A549 (cell line): ENCODE data around the gene TECR. TPM values are rescaled to one million over a fixed set of nuclear protein-coding genes. Genes with fewer than 3 reads are reported as not detected.

Source experiments
- ATAC-seq, 2 experiments: fragments of 200-7000 bp in 1 of 2; fragments of >200 bp in 1 of 2; cut with Nextera tagmentation in 1 of 2; cut with Tn5 transposase in 1 of 2; 3 replicates each; pipeline versions ENCODE4 v1.8.0 to v1.9.1; 2018 to 2020; ENCODE audit warnings: mild to moderate bottlenecking in 1 of 2, moderate library complexity in 1 of 2
- CTCF ChIA-PET: fragments of 300-600 bp; sonication (Branson Sonifier 250); formaldehyde crosslinking; extraction: SDS; loops from one replicate; lab custom pipeline; 2021; ENCODE audit warnings: antibody characterized with exemption, inconsistent platforms; lab: Yijun Ruan, JAX
- POLR2A ChIA-PET: fragments of 350-600 bp; formaldehyde crosslinking; extraction: SDS; loops from one replicate; lab custom pipeline; 2021; ENCODE audit warnings: antibody characterized with exemption, inconsistent platforms; lab: Yijun Ruan, JAX
- DNase-seq, 2 experiments: peaks; one replicate each; pipeline versions ENCODE4 v3.0.0 to v3.0.0-alpha.2; 2011 to 2016; ENCODE audit warnings: low read depth in 1 of 2, low spot score in 1 of 2
- FAIRE-seq: peaks from 2 replicates; lab custom pipeline; 2011; peaks lifted over from hg19 to GRCh38; lab: Jason Lieb, UNC
- H3K27ac ChIP-seq, 2 experiments: fragments of >200 bp; sonication (Bioruptor Twin); formaldehyde crosslinking; 3 replicates each; pipeline ENCODE4 v1.5.1; 2016 to 2017
- H3K4me1 ChIP-seq: fragments of >200 bp; sonication (Bioruptor Twin); formaldehyde crosslinking; 3 replicates; pipeline ENCODE4 v1.6.1; 2016
- H3K4me2 ChIP-seq: fragments of >200 bp; sonication (Bioruptor Twin); formaldehyde crosslinking; 3 replicates; pipeline ENCODE4 v1.6.1; 2016
- H3K4me3 ChIP-seq: fragments of >200 bp; sonication (Bioruptor Twin); formaldehyde crosslinking; 3 replicates; pipeline ENCODE4 v1.5.1; 2016
- H3K9me3 ChIP-seq: fragments of >200 bp; sonication (Bioruptor Twin); formaldehyde crosslinking; 3 replicates; pipeline ENCODE4 v1.6.1; 2016
- BHLHE40 ChIP-seq: IDR thresholded peaks from 2 replicates; pipeline ENCODE4 v1.6.1; 2012; ENCODE audit warnings: low read depth, low read length, inconsistent platforms
- CBX8 ChIP-seq: fragments of 200-600 bp; sonication (generic); IDR thresholded peaks from 2 replicates; pipeline ENCODE4 v1.6.1; 2016
- E2F6 ChIP-seq: IDR thresholded peaks from 2 replicates; pipeline ENCODE4 v1.6.1; 2012; ENCODE audit warnings: low read depth, borderline replicate concordance
- EHF ChIP-seq: fragments of 250-450 bp; sonication (Bioruptor Pico); IDR thresholded peaks from 2 replicates; pipeline ENCODE4 v1.5.0; 2020; ENCODE audit warnings: mild to moderate bottlenecking
- ELK1 ChIP-seq: fragments of 150-350 bp; IDR thresholded peaks from 2 replicates; pipeline ENCODE4 v1.6.1; 2014; ENCODE audit warnings: low read depth, mild to moderate bottlenecking, low read length
- HEYL ChIP-seq: fragments of 250-450 bp; sonication (Bioruptor Pico); IDR thresholded peaks from 2 replicates; pipeline ENCODE4 v1.8.0; 2021; ENCODE audit warnings: mild to moderate bottlenecking, moderate library complexity
- HOXA7 ChIP-seq: fragments of 250-450 bp; sonication (Bioruptor Pico); IDR thresholded peaks from 2 replicates; pipeline ENCODE4 v1.5.0; 2020; ENCODE audit warnings: mild to moderate bottlenecking, moderate library complexity
- HOXB13 ChIP-seq: fragments of 250-450 bp; sonication (Bioruptor Pico); IDR thresholded peaks from 2 replicates; pipeline ENCODE4 v1.5.0; 2020; ENCODE audit warnings: low read depth, mild to moderate bottlenecking, moderate library complexity
- JUNB ChIP-seq: fragments of >200 bp; sonication (Bioruptor Twin); formaldehyde crosslinking; IDR thresholded peaks from 2 replicates; pipeline ENCODE4 v1.6.1; 2016
- KDM1A ChIP-seq: fragments of 200-600 bp; sonication (generic); IDR thresholded peaks from 2 replicates; pipeline ENCODE4 v1.6.1; 2016; ENCODE audit warnings: low read depth, mild to moderate bottlenecking
- NFE2L2 ChIP-seq: fragments of 150-350 bp; conservative IDR thresholded peaks from 2 replicates; pipeline ENCODE4 v1.6.1; 2014; ENCODE audit warnings: low read length
- NPAS2 ChIP-seq: fragments of 250-450 bp; sonication (Bioruptor Pico); IDR thresholded peaks from 2 replicates; pipeline ENCODE4 v1.8.0; 2022; ENCODE audit warnings: mild to moderate bottlenecking, moderate library complexity, borderline replicate concordance
- POLR2A ChIP-seq: IDR thresholded peaks from 2 replicates; pipeline ENCODE4 v1.6.1; 2012; ENCODE audit warnings: mild to moderate bottlenecking, low read length
- POLR2AphosphoS2 ChIP-seq: conservative IDR thresholded peaks from 2 replicates; pipeline ENCODE4 v1.6.1; 2012; ENCODE audit warnings: low read length, improper control_type of control experiment, inconsistent platforms
- RARB ChIP-seq: fragments of 250-450 bp; sonication (Bioruptor Pico); IDR thresholded peaks from 2 replicates; pipeline ENCODE4 v1.8.0; 2021; ENCODE audit warnings: mild to moderate bottlenecking, moderate library complexity
- RFX5 ChIP-seq: fragments of 450-650 bp; IDR thresholded peaks from 2 replicates; pipeline ENCODE4 v1.7.1; 2014; ENCODE audit warnings: antibody characterized with exemption, mild to moderate bottlenecking, moderate library complexity
- TFCP2L1 ChIP-seq: fragments of 250-450 bp; sonication (Bioruptor Pico); IDR thresholded peaks from 2 replicates; pipeline ENCODE4 v1.5.0; 2021; ENCODE audit warnings: mild to moderate bottlenecking
- ZC3H11A ChIP-seq: fragments of 450-650 bp; IDR thresholded peaks from 2 replicates; pipeline ENCODE4 v1.6.1; 2014; ENCODE audit warnings: antibody characterized with exemption, mild to moderate bottlenecking
- ZNF302 ChIP-seq: fragments of 250-450 bp; sonication (Bioruptor Pico); IDR thresholded peaks from 2 replicates; pipeline ENCODE4 v1.9.0; 2021; ENCODE audit warnings: inconsistent platforms, mild to moderate bottlenecking, moderate library complexity
- WGBS: methylation state at CpG from one replicate; pipeline ENCODE4 v1.1.6; 2017; ENCODE audit errors: missing lambda C conversion rate; 5-methylcytosine and 5-hydroxymethylcytosine counted together
- polyA plus RNA-seq, 4 experiments: library from polyadenylated mRNA; depleted of rRNA in 3 of 4; stranded (reverse); fragments of >200 nt; fragmentation: RNase III in 1 of 4; extraction: RNeasy Plus Mini Kit Qiagen cat#74134 plus additional on column Dnase treatment in 1 of 4; gene quantifications; 2 replicates in 3 of 4; 3 replicates in 1 of 4; pipeline ENCODE4 v1.2.3, GENCODE V29; 2011 to 2017
- TF ChIP-seq, protein P1 (sequence below): fragments of 250-450 bp; sonication (Bioruptor Pico); IDR thresholded peaks from 2 replicates; pipeline ENCODE4 v1.5.0; 2020; ENCODE audit warnings: low read depth, mild to moderate bottlenecking, moderate library complexity

TECR gene
- polyA plus RNA-seq, 2 of the 4 experiments (the other 2 are of a cell fraction) = 87.7 to 139 TPM

GRCh38 chr19:14560776-14561108 lies 31.3 kb downstream of the TECR start:
- CTCF ChIA-PET = interaction anchor here (1.6 kb wide), 1 partner anchor 55 kb away, joined by 7 read pairs; no protein-coding TSS in a partner anchor

DNA sequence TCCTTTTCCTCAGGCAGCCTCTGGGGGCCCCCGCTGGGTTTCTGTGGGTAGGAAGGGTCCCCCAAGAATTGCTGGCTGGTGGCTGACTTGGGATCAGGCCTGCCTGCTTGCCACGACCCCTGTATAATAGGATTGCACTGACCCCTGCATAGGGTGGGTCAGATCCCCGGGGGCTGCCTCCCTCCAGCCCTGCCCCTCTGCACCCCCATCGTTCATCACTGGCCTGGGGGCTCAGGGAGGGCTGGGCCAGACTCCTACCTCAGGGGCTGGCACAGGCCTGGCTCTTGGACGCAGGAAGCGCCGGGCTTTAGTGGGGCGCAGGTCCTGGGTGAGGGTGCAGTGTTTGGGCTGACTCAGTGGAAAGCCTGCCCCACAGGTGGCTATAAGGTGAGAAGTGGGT lies 31.9 kb downstream of the TECR start:
- no peak for TF ChIP-seq RFX5
- no peak for TF ChIP-seq NPAS2
- TF ChIP-seq, protein P1, sequence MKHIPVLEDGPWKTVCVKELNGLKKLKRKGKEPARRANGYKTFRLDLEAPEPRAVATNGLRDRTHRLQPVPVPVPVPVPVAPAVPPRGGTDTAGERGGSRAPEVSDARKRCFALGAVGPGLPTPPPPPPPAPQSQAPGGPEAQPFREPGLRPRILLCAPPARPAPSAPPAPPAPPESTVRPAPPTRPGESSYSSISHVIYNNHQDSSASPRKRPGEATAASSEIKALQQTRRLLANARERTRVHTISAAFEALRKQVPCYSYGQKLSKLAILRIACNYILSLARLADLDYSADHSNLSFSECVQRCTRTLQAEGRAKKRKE (CRISPR knock-in tag) = no peak
- TF ChIP-seq EHF (CRISPR knock-in tag) = no peak
- H3K4me3 ChIP-seq = no peak overlapping the region
- FAIRE-seq (no peak), DNase-seq (no peak), ATAC-seq (no peak)
- 86% methylated on average over 1 of the region's 8 CpGs for WGBS
- ChIA-PET POLR2A (no interaction called here), CTCF (interaction anchor here (1.0 to 1.6 kb wide), 2 partner anchors 13 to 56 kb away, joined by 3 to 7 read pairs; no protein-coding TSS in a partner anchor)
- H3K4me2 ChIP-seq = no peak overlapping the region
- H3K27ac ChIP-seq = no peak overlapping the region
- no peaks in the 10 kb centered on the region for H3K9me3 ChIP-seq
- no peaks in the 10 kb centered on the region for H3K4me1 ChIP-seq

More at GRCh38 chr19:14560776-14561108, 31.3 kb downstream of the TECR start:
- ATAC-seq = no peak
- TF ChIP-seq HOXB13 (CRISPR knock-in tag) (no peak), POLR2AphosphoS2 (no peak), TFCP2L1 (CRISPR knock-in tag) (no peak)
- H3K4me1 ChIP-seq = no peaks in the 10 kb centered on the region
- 0 out of 6 replicates have a peak overlapping the region, but pooled peaks of 1 of the 2 experiments have one; percentile 26 for H3K27ac ChIP-seq
- H3K9me3 ChIP-seq = no peaks in the 10 kb centered on the region
- no peak for DNase-seq
- H3K4me2 ChIP-seq = no peak overlapping the region
- FAIRE-seq = no peak
- POLR2A ChIA-PET = no interaction called here
- WGBS = no CpG with 5 or more reads among the region's 6 CpGs
- H3K4me3 ChIP-seq = no peak overlapping the region

DNA sequence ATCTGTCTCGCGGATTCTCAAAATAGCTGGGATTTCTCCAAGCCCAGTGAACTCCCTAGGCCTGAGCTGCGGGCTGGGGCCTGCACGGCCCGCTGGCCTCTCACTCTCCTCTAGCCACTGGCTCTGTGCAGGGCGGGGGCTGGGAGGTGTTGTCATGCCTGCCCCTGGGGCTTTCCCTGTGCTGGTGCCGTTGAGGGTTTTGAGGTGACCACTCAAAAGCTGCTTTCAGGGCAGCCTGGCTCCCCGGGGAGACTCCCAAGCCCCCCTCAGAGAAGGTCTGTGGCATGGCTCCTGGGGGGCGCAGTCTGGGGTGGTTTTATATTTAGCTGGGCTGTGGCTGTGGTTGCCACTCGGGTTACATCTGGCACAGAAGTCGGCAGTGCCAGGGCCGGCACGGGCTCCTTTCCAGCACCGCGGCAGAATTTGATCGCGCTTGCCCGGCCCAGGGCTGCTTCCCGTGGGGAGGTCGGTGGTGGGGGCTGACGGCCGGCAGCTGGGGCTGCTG lies 32.5 kb downstream of the TECR start:
- DNase-seq = no peak
- ChIA-PET POLR2A (interaction anchor here (0.6 kb wide), 1 partner anchor 10 kb away, joined by 3 read pairs; the partner anchor contains the start of gene NDUFB7), CTCF (interaction anchor here (0.5 to 2.4 kb wide), 5 partner anchors 10 to 1853 kb away, joined by 3 to 7 read pairs (median 3); partner anchors contain the start of gene NDUFB7)
- no peak for FAIRE-seq
- no peak overlapping the region for H3K27ac ChIP-seq
- 74% methylated on average over 11 of the region's 22 CpGs for WGBS
- TF ChIP-seq EHF (CRISPR knock-in tag) (no peak), JUNB (no peak), HEYL (CRISPR knock-in tag) (no peak), HOXB13 (CRISPR knock-in tag) (no peak), ZC3H11A (no peak), KDM1A (no peak), RARB (CRISPR knock-in tag) (no peak), ELK1 (no peak)
- no peaks in the 10 kb centered on the region for H3K4me1 ChIP-seq
- no peak for ATAC-seq
- no peak overlapping the region for H3K4me3 ChIP-seq
- H3K9me3 ChIP-seq = no peaks in the 10 kb centered on the region
- no peak overlapping the region for H3K4me2 ChIP-seq

GRCh38 chr19:14562660-14563589 lies 33.5 kb downstream of the TECR start:
- no peak for DNase-seq
- 86% methylated on average over 5 of the region's 23 CpGs for WGBS
- no peak overlapping the region for H3K27ac ChIP-seq
- no peaks in the 10 kb centered on the region for H3K9me3 ChIP-seq
- H3K4me1 ChIP-seq = no peaks in the 10 kb centered on the region
- H3K4me2 ChIP-seq = no peak overlapping the region
- TF ChIP-seq CBX8 (no peak), BHLHE40 (no peak), TFCP2L1 (CRISPR knock-in tag) (no peak), POLR2A (no peak), RARB (CRISPR knock-in tag) (no peak), ZNF302 (CRISPR knock-in tag) (no peak), POLR2AphosphoS2 (no peak), NFE2L2 (no peak), HOXA7 (CRISPR knock-in tag) (no peak), E2F6 (no peak)
- no peak; a peak in 1 of 6 replicates for ATAC-seq
- CTCF ChIA-PET = interaction anchor here (1.3 to 2.4 kb wide), 2 partner anchors 9 to 12 kb away, joined by 3 to 7 read pairs; partner anchors contain the start of gene NDUFB7
- FAIRE-seq = no peak
- POLR2A ChIA-PET = no interaction called here
- no peak overlapping the region for H3K4me3 ChIP-seq
